Adrenal gland (tissue), 5 donors: ENCODE results near the gene RNU5B-1.

Experiments
- CTCF ChIP-seq, 6 experiments: fragments of 450-650 bp in 4 of 6; fragments of 200-600 bp in 2 of 6; sonication (generic) in 1 of 6; IDR thresholded peaks; 1 replicate in 5 of 6; 2 replicates in 1 of 6; pipeline versions ENCODE4 v1.5.1 to v1.8.0; 2016 to 2021; ENCODE audit warnings: antibody characterized with exemption in 6 of 6, mild to moderate bottlenecking in 2 of 6, moderate library complexity in 1 of 6
- POLR2A ChIP-seq, 2 donors: fragments of 450-650 bp; IDR thresholded peaks; one replicate each; pipeline ENCODE4 v1.6.1; 2017; ENCODE audit warnings: antibody characterized with exemption in 2 of 2, mild to moderate bottlenecking in 2 of 2, moderate library complexity in 1 of 2
- donor health status: DM: no; HTN: no; CAD: no.

DNA sequence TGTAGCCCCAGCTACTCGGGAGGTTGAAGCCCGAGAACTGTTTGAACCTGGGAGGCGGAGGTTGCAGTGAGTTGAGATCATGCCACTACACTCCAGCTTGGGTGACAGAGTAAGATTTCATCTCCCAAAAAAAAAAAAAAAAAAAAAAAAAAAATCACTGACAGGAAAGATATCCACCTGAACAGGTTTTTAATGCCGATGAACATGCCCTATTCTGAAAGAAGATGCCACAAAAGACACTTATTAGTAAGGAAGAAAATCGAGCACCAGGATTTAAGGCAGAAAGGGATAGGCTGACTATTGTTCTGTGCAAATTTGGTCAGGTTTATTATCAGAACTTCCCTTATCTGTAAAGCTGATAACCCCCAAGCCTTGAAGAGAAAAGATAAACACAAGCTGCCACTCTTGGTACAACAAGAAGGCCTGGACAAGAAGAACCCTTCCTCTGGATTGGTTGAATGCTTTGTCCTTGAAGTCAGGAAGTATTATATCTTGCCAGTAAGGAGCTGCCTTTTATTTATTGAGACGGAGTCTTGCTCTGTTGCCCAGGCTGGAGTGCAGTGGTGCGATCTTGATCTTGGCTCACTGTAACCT lies 15.1 kb upstream of the RNU5B-1 start:
- TF ChIP-seq CTCF (IDR thresholded peaks at IDR 0.05) = no peak
- TF ChIP-seq POLR2A (IDR thresholded peaks at IDR 0.05) = no peak
